Measurements from ENCODE around the gene FGF11. TPM values are rescaled to one million over a fixed set of nuclear protein-coding genes. Genes with fewer than 3 reads are reported as not detected.

Gene FGF11
- total and polyA plus RNA-seq, 2 of the 4 experiments (the other 2 are of a cell fraction): 0.18 to 1.1 TPM

- CTCF ChIA-PET: interaction anchor here (1.4 kb wide), 1 partner anchor 9 kb away, joined by 6 read pairs; no protein-coding TSS in a partner anchor
- no peaks in the 10 kb centered on the region for H3K79me1 ChIP-seq (ENCODE audit: low read depth in 1 of 2, low read length in 2 of 2)
- no TSS peak for BruUV-seq (replicated peaks)
- peak; percentile 82 for ATAC-seq (ENCODE audit: low read depth)
- H2AFZ ChIP-seq (replicated peaks; ENCODE audit: low read length, poor library complexity): peak within 1 kb of the TSS; percentile 91
- TF ChIP-seq USF2 (IDR thresholded peaks at IDR 0.05; ENCODE audit: low read depth, low read length) (no peak), CHD1 (IDR thresholded peaks at IDR 0.05; ENCODE audit: low read depth, low read length) (no peak), ELK1 (IDR thresholded peaks at IDR 0.05; ENCODE audit: borderline replicate concordance, low read depth, low read length) (no peak), NFE2L2 (IDR thresholded peaks at IDR 0.05; ENCODE audit: low read depth, low read length) (no peak), SMC3 (IDR thresholded peaks at IDR 0.05; ENCODE audit: low read depth, low read length) (no peak), RCOR1 (IDR thresholded peaks at IDR 0.05; ENCODE audit: insufficient replicate concordance, low read length) (no peak), CEBPB (IDR thresholded peaks at IDR 0.05; ENCODE audit: low read depth, low read length) (no peak), RFX5 (IDR thresholded peaks at IDR 0.05; ENCODE audit: low read depth, low read length) (no peak), FOS (IDR thresholded peaks at IDR 0.05; ENCODE audit: low read depth, low read length) (no peak)
- H2BK20ac ChIP-seq (ENCODE audit: low read depth, low read length): no peak within 1 kb of the TSS
- H4K20me1 ChIP-seq (ENCODE audit: insufficient read depth, low read length): 0 out of 2 replicates have a peak, but pooled peaks cover 3% of the 10 kb centered on the region
- H3K36me3 ChIP-seq (ENCODE audit: control insufficient read depth, insufficient read depth, low read length): no peaks in the 10 kb centered on the region
- peaks cover 22% of the 10 kb centered on the region for H3K4me1 ChIP-seq (ENCODE audit: control insufficient read depth, insufficient read depth, low read length)
- H3K4ac ChIP-seq (ENCODE audit: low read depth, low read length): peak within 1 kb of the TSS; percentile 22; the same call in 1 of the 2 replicates
- H3K9me3 ChIP-seq (ENCODE audit: control insufficient read depth, insufficient read depth, low read length): no peaks in the 10 kb centered on the region
- peak within 1 kb of the TSS; percentile 24; the same call in 1 of the 2 replicates for H3K23ac ChIP-seq (ENCODE audit: low read depth, low read length)
- POLR2A ChIA-PET (ENCODE audit: unreplicated experiment): interaction anchor here (0.7 kb wide), 1 partner anchor 33 kb away, joined by 3 read pairs; no protein-coding TSS in a partner anchor
- H2BK15ac ChIP-seq (ENCODE audit: low read depth, low read length): no peak within 1 kb of the TSS; the same call in 2 of the 3 replicates
- no peak within 1 kb of the TSS for H3K27ac ChIP-seq (ENCODE audit: insufficient read depth, low read length)
- 0 out of 2 replicates have a peak, but pooled peaks cover 8% of the 10 kb centered on the region for H3K9me1 ChIP-seq (ENCODE audit: insufficient read depth, low read length)
- intact Hi-C loops (cut with micrococcal nuclease) (no loop called here), dilution Hi-C loops (cut with HindIII; ENCODE audit: low sequenced_read_pairs, unreplicated experiment) (no loop called here), in situ Hi-C loops (cut with MboI; ENCODE audit: low sequenced_read_pairs) (no loop called here)
- H3K27me3 ChIP-seq (ENCODE audit: control insufficient read depth, insufficient read depth, low read length): peaks cover 37% of the 10 kb centered on the region
- peak within 1 kb of the TSS; percentile 45; the same call in 1 of the 2 replicates for H2AK5ac ChIP-seq (ENCODE audit: low read depth, low read length)
- H3K14ac ChIP-seq (replicated peaks; ENCODE audit: low read depth, low read length): no peak within 1 kb of the TSS
- peak within 1 kb of the TSS; percentile 81 for H3K4me2 ChIP-seq (ENCODE audit: low read depth, low read length)
- H3K18ac ChIP-seq (ENCODE audit: low read depth, low read length): no peak within 1 kb of the TSS
- H3K4me3 ChIP-seq (ENCODE audit: insufficient read depth, low read depth, low read length): peak within 1 kb of the TSS; percentile 32
- peak within 1 kb of the TSS; percentile 10 for H2BK5ac ChIP-seq (ENCODE audit: low read depth, low read length, poor library complexity, severe bottlenecking)
- DNase-seq: peak; percentile 27
- H4K5ac ChIP-seq (ENCODE audit: low read depth, low read length): no peak within 1 kb of the TSS
- peak within 1 kb of the TSS; percentile 75 for H2AK9ac ChIP-seq (replicated peaks; ENCODE audit: low read depth, low read length, poor library complexity)
- H2BK120ac ChIP-seq (ENCODE audit: low read depth, low read length): no peak within 1 kb of the TSS
- WGBS, 2 experiments (ENCODE audit: extremely low coverage in 2 of 2, insufficient read length in 1 of 2): 10% methylated on average over 23 of the region's 51 CpGs; no CpG with 5 or more reads in 1 of the 2 experiments
- H4K8ac ChIP-seq (ENCODE audit: low read depth in 2 of 2, low read length in 2 of 2): peak within 1 kb of the TSS in 1 of 2 experiments; percentile 36; a peak in 1 of 4 replicates
- no peak within 1 kb of the TSS for H3K56ac ChIP-seq (ENCODE audit: extremely low read depth, insufficient read depth, low read length)
- no peak within 1 kb of the TSS for H4K91ac ChIP-seq (ENCODE audit: insufficient read depth, low read depth, low read length)
- H3K9ac ChIP-seq (ENCODE audit: low read depth, low read length): no peak within 1 kb of the TSS
These were observed 5.6 kb downstream of the FGF11 start, which contains the start of gene CHRNB1 for GRCh38 chr17:7444682-7445618. Gene CHRNB1 (plus strand): TSS chr17:7445061. CDS start chr17:7445128, 67 bp downstream.
